HG03159 (cell line): ENCODE measurements around the gene ZNF667.

Experiments used
- ATAC-seq: cut with Tn5 transposase; IDR thresholded peaks from one replicate; pipeline ENCODE4 v1.9.1; 2021; ENCODE audit warnings: mild to moderate bottlenecking, moderate library complexity; ENCODE audit not compliant: unreplicated experiment

The ZNF667 gene

DNA sequence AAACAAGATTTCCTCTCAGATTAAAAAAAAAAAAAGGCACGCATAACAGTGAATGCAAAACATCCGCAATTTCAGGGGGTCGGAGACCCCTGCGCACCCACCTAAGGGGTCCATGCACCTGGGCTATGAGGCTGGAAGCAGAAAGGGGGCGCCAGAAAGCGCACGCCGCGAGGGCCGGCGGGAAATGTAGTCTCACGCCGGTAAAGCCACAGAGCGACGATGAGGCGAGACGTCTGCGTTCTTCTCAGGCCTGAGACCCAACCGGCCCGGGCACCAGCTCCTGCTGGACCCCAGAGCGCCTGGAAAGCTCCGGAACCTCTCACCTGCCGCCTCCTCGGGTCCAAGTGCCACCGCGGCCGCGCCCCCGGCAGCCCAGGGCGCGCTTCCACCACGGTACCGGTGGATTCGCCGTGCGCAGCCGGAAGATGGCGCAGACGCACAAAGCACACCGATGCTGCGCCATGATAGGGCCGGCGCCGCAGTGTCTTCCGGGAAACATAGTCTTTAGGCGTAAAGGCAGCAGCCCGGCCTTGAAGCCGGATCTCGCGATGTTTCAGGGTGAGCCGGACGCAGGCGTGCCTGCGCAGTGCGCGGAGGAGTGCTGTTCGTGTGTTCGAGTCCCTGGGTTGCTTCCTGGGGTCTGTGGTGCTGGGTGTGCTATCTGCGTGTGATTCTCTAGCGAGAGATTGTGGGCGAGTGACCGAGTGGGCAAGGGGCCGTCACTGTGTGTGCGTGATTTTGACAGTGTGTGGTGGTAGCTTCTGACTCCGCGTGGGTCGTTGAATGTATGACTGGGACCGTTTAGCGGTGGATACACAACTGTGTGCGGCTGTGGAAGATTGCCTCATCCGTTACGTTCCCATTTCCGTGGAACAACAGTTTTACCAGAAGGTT is 83.8 kb downstream of the ZNF667 start, which contains the start of gene ZNF582:
Gene ZNF582, minus strand, starts transcription at position 416 of the 894 bp plus-strand sequence. CDS start 1,782 bp downstream, outside the sequence.
- ATAC-seq = peak; percentile 96
